GM12873 (cell line): ENCODE results near the gene KIRREL1.

Experiments used
- CTCF ChIP-seq: IDR thresholded peaks from 2 replicates; pipeline ENCODE4 v1.5.1; 2012; ENCODE audit warnings: low read depth, mild to moderate bottlenecking, moderate library complexity, low read length, control low read depth; ENCODE audit not compliant: insufficient read depth; ENCODE audit errors: missing control alignments

Gene KIRREL1

DNA sequence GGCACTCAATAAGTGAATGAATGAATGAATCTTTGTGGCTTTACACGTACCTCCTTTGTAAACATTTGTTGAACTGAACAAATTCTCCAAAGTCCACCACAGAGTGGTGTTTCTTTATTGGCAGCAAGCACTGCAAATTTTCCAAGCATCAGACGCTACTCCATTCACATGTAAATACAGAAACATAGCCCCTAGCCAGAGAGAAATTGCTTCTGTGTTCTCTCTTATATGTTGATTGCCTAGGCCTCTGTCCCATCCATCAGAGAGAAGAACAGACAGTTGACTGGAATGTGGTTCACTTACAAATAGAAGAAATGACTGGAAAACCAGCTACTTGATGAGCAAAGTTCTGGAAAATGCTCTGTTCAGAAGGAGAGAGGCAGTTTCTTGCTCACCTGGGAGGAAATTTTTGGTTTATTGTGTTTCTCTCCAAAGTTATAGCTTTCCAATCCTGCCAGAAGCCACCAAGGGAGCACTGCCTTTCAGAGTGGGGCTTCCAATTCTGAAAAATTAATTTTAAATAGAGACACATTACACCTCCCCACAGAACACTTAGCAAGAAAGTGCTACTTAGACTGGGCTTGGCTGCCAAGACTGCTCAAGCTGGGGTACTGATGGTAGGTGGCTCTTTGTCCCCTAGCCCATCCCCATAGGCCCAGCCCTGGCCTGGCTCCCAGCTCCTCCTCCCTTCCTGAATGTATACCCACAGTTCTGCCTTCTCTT, 18.1 kb upstream of the KIRREL1 start:
- TF ChIP-seq CTCF = no peak

- TF ChIP-seq CTCF = no peak
Measured at GRCh38 chr1:157976888-157977287, 16.6 kb upstream of the KIRREL1 start.

- no peak for TF ChIP-seq CTCF
Measured at GRCh38 chr1:157978586-157979403, 14.7 kb upstream of the KIRREL1 start.

DNA sequence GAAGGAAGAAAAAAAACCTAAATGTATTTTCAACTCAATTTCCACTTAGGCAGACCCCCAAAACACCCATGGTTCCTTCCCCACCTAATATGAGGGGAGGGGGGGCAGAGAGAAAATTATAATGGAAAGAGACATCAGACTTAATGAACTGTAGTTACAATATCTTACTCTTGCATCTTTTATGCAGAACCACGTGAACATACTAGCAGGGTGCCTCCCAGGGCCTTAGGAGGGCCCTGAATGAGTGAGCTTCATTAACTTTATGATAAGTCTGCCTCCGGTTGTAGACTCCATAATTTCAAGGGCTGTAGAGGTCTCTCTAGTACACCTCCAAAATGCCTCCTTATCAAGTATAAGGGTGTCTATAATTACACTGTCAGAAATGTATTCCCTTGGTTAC, 11.3 kb upstream of the KIRREL1 start:
- no peak for TF ChIP-seq CTCF

DNA sequence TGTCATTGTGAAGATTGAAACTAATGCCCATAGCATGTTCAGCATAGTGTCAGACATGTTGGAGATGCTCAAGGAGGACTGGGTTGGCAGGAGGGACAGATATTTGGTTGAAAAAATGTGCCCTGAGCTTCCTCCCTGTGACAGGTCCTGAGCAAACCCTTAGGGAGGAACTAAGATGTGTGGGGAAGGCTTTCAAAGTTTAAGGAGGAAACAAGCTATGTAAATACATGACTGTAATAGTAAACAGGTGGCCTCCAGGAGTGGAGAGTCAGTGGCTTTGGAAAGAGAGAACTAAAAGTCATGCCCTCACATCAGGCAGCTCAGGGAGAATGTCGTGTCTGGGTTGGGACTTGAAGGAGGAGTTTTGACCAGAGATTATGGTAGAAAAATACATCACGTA, 9.7 kb upstream of the KIRREL1 start:
- no peak for TF ChIP-seq CTCF

DNA sequence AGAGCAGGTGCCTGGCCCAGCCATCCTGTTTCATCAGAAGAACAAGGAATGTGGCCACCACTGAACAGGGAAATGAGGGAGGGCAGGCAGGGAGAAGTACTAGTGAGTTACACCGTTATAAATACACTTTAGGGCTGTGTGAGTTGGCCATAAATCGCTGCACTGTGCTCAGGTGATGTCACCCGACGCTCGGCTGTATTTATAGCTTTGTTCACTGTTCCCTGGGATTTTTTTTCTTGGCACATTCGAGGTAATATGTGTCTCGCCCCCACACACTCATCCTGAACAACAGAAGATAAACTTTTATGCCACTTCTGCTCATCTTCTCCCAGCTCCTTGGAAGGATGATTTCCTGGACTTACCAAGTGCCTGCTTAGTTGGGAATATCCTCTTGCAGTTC, 9.0 kb upstream of the KIRREL1 start:
- TF ChIP-seq CTCF = no peak

- no peak for TF ChIP-seq CTCF
Measured at GRCh38 chr1:157985473-157985872, 8.0 kb upstream of the KIRREL1 start.
